HK-2 (cell line): ENCODE measurements around the gene FAM174C.

Source experiments
- DNase-seq: peaks from one replicate; pipeline ENCODE4 v3.0.0-alpha.2; 2018; ENCODE audit not compliant: unreplicated experiment

FAM174C gene

DNA sequence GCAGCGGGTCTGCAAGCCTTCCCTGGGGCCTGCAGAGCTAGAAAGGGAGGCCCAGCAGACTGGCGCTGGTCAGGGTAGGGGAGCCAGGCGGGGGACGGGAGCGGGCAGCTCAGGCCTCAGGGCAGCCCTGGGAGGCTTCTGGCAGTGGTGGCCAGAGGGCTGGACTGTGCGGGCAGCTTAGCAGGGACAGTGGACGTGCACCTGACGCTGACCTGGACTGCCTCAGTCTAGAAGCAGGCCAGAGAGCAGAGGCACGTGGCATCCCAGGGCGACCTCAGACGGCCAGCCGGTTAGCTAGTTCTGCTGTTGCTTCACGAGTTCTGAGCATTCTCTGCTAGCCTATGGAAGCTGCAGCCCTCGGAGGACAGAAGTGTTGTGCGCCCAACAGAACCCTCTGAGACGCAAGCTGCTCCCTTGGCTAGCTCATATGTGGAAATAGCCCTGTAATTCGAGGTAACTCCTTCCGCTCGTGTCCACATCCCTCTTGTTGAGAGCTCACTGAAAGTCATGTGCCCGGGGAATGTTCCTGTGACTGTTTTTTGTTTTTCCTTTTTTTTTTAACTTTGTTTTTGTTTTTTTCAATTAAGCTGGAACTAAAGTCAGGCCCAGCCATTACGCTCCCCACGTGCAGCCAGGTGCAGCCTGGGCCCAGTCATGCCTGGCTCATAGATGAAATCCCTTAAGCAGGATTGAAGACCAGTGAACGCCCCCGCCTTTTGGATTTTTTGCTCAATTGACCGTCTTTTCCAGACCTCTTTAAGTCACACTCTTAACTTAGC, 1.9 kb upstream of the FAM174C start:
- DNase-seq, result no peak

GRCh38 chr19:1274081-1274851, 1.1 kb upstream of the FAM174C start:
- DNase-seq, result no peak

GRCh38 chr19:1274852-1275259, 474 bp upstream of the FAM174C start:
- DNase-seq, result no peak

GRCh38 chr19:1275976-1276627, 772 bp downstream of the FAM174C start:
- DNase-seq, result no peak

DNA sequence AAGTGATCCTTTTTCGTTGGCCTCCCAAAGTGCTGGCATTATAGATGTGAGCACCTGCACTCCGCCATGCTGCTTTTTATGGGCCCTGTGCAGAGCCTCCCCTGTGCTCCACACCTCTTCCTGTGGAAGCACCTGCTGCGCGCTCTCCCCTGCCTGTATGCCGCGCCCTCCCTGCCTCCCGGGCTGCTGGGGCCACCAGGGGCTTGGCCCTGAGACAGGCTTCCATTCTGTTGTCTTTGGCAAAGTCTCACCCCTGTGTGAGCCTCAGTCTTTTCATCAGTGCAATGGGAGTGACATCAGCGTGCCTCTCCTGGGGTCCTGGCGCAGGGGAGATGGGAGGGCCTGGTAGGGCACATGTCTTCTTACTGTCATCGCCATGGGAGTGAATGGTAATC, 1.3 kb downstream of the FAM174C start:
- no peak for DNase-seq

DNA sequence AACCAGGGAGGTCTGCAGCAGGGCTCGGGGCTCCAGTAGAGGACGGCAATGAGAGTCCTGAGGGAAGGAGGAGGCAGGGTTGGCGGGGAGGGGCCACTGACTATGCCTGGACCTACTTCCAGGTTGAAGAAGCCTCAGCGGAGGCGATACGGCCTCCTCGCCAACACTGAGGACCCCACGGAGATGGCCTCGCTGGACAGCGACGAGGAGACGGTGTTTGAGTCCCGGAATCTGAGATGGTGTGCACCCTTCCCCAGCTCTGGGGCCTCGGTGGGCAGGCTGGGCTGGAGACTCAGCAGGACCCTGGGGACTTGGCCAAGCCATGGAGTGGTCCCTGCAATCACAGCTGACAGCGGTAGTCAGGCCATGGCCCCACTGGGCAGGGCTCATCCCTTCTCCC, 1.7 kb downstream of the FAM174C start:
- no peak for DNase-seq

- DNase-seq, result no peak
Measured at GRCh38 chr19:1278074-1278473, 2.7 kb downstream of the FAM174C start.

DNA sequence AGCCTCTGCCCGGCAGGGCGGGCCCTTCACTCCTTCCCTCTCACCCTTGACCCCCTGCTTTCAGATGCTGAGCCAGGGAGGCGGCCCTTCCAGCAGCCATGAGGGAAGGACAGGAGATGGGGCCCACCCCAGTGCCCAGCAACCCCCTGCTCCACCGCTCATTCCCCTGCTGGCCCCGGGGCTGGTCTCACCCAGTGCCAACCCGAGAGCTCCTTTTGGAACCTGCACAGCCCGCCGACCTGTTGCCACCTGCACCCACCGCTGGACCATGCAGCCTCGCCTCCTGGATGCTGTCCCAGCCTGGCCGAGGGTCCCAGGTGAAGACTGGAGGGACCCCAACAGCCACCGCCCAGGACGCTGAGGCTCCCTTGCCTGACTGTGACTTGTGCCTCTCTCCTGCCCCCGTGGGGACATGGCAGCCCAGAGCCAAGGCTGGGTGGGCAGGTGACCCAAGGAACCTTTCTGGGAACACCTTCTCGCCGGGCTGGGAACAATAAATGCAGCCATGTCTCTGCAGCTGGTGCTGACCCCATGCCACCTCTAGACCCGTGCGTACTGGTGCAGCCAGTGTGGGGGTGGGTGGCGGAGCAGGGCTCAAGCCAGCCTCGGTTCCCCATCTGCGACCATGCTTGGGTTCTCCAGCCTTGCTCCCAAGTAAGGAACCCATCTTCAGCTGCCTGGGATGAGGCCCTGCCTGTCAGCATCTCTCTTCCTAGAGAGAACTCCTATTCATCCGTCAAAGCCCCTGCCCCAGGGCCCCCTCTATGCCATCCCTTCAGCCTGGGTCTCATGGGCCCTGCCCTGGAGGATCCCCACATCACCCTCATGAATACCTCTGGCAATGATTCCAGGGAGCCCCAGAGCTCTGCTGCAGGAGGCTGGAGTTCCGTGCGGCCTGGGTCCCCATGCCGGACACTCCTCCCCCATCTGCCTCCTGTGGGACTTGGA, 3.7 kb downstream of the FAM174C start:
- no peak for DNase-seq

GRCh38 chr19:1279782-1280341, 4.5 kb downstream of the FAM174C start:
- peak; percentile 89 for DNase-seq

GRCh38 chr19:1280636-1281568, 5.6 kb downstream of the FAM174C start:
- no peak for DNase-seq

- no peak for DNase-seq
Measured at GRCh38 chr19:1281569-1282287, 6.4 kb downstream of the FAM174C start.

GRCh38 chr19:1282588-1283206, 7.4 kb downstream of the FAM174C start:
- no peak for DNase-seq

- DNase-seq, result no peak
Measured at GRCh38 chr19:1283207-1283916, 8.0 kb downstream of the FAM174C start.

GRCh38 chr19:1283917-1284292, 8.6 kb downstream of the FAM174C start:
- no peak for DNase-seq

DNA sequence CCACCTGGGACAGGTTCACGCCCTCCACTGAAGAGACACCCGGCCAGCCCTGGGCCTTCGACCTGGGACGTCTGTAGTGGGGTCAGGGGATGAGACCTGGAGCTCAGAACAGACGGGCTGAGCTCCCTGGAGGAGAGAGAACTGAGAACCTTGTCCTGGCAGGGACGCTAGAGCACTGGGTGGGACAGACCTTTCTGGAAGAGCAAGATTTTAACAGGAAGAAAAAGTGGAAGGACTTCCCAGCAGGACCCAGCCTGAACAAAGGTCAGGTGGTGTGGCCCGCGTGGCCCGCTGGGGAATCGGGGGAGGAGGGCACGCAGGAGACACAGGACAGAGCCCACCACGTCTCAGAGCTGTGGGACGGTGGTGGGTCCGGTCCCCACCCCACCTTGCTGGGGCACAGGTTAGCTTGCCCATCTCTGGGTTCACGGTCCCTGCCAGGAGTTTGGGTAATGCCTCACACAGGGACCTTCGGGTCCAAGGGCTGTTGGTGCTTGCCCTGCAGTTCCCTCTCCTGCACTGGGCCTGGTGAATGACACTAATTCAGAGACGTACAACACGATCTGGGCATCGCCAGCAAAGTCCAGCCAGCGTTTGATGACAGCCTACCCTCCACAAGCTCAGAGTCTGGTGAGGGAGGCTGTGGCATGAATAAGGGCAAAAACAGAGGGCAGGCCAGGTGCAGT, 9.1 kb downstream of the FAM174C start:
- no peak for DNase-seq

DNA sequence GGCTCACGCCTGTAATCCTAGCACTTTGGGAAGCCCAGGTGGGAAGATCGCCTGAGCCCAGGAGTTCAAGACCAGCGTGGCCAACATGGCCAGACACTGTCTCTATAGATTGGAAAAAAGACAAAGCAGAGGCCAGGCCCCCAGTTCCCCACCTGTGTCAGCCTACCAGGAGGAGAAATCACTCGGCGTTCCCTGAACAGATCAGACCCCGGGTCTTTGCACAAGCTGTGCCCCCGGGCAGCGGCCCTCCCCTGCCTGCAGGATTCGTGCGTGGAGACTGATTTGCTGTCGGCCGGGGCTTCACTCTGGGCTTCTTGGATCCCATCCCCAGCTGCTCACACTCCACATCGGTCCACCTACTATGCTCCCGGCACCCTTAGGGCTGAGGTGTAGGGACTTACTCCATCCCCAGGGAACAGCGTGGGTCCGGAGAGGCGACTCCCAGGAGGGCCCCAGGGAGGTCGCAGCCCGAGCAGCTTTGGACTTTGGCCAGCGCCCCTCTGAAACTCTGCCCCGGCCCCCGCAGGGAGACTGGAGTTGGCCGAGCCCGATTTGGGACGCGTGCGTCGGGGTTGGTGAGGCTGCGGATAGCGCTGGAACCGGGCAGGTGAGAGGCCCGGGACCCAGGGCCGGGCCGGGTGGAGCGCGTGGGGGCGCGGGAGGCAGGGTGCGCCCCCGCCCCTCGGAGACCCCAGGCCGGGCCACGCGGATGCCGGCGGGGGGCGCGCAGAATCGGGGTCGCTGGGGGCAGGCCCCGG, 9.8 kb downstream of the FAM174C start:
- DNase-seq, result no peak

DNA sequence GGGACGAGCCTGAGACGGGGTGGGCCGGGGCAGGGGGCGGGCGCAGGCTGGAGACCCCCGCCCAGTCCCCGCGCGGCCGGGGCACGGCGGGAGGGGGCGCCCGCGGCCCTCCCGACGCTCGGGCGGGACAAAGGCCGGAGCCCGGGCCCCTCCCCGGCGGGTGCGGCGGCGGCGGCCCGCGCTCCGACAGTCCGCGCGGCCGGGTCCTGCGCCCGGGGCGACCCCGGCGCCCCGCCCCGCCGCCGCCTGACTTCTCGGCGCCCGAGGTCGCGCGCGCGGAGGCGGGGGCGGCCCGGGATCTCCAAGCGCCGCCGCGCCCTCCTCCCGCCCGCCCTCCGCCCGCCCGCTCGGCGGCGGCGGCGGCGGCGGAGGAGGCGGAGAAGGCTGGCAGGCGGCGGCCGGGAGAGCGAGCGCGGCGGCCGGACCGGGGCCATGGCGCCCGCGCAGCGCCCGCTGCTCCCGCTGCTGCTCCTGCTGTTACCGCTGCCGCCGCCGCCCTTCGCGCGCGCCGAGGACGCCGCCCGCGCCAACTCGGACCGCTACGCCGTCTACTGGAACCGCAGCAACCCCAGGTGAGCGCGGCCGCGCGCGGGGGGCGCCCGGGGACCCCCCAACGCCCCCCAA, 10.5 kb downstream of the FAM174C start, which contains the start of gene EFNA2:
Gene EFNA2 (plus strand): TSS at position 137 of the 624 bp plus-strand sequence. CDS start 296 bp downstream, at position 433.
- no peak for DNase-seq
